ENCODE data around the gene KSR2. TPM values are rescaled to one million over a fixed set of nuclear protein-coding genes. Genes with fewer than 3 reads are reported as not detected.
"Not testable (repeated sequence)": the region's sequence is repeated elsewhere in the genome, so short reads cannot be mapped to it uniquely, and the experiment has no call there.

KSR2 gene
- total RNA-seq, 1 experiment from 2014 or later, result 2.0 TPM

GRCh38 chr12:117896009-117896408, 72.8 kb downstream of the KSR2 start:
- POLR2A ChIA-PET (ENCODE audit: unreplicated experiment), result no interaction called here

DNA sequence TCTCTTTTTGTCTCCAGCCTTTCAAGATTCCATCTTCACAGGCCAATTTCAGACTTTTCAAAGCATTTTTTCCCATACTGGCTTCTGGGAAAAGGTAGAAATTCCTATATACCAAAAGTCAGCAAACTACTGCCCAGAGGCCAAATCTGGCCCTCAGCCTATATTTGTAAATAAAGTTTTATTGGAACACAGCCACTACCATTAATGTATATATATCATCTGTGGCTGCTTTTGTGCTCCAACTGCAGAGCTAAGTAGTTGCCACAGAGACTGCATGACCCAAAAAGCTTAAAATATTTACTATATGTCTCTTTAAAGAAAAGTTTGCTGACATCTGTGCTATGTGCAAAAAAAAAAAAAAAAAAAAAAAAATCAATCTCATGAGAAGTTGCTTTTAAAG, 76.3 kb downstream of the KSR2 start:
- Histone ChIP-seq H3F3A (ENCODE audit: insufficient read depth, low read depth) (no peaks in the 10 kb centered on the region), H3K79me2 (ENCODE audit: low read depth) (no peaks in the 10 kb centered on the region), H3K9me3 (ENCODE audit: insufficient read depth, low read depth) (no peaks in the 10 kb centered on the region), H3K4me3 (no peak overlapping the region), H3K36me3 (ENCODE audit: low read depth) (no peaks in the 10 kb centered on the region), H3K27ac (no peak overlapping the region), H3K4me2 (no peak overlapping the region), H3K4me1 (replicated peaks; ENCODE audit: insufficient read depth) (no peaks in the 10 kb centered on the region), H3K9me2 (ENCODE audit: insufficient read depth) (no peaks in the 10 kb centered on the region), H4K20me1 (ENCODE audit: insufficient read depth) (no peaks in the 10 kb centered on the region), H2AFZ (no peak overlapping the region), H3K27me3 (ENCODE audit: insufficient read depth, low read depth) (no peaks in the 10 kb centered on the region)
- POLR2A ChIA-PET (ENCODE audit: unreplicated experiment), result no interaction called here
- no peak for TF ChIP-seq EZH2 (IDR thresholded peaks at IDR 0.05; ENCODE audit: low read depth)
- no peak for TF ChIP-seq CTCF (conservative IDR thresholded peaks at IDR 0.05)
- no peak for DNase-seq
- BruUV-seq (replicated peaks), result no TSS peak
- CTCF ChIA-PET, result no interaction called here
- intact Hi-C loops (cut with micrococcal nuclease; ENCODE audit: unreplicated experiment), result no loop called here

More at GRCh38 chr12:117896009-117896408, 72.8 kb downstream of the KSR2 start:
- Histone ChIP-seq H3K4me2 (no peak overlapping the region), H3K9me3 (ENCODE audit: insufficient read depth, low read depth) (no peaks in the 10 kb centered on the region), H4K20me1 (ENCODE audit: insufficient read depth) (no peaks in the 10 kb centered on the region), H3K27ac (no peak overlapping the region), H3F3A (ENCODE audit: insufficient read depth, low read depth) (no peaks in the 10 kb centered on the region), H3K27me3 (ENCODE audit: insufficient read depth, low read depth) (no peaks in the 10 kb centered on the region), H3K36me3 (ENCODE audit: low read depth) (no peaks in the 10 kb centered on the region), H3K4me3 (no peak overlapping the region), H2AFZ (no peak overlapping the region), H3K4me1 (replicated peaks; ENCODE audit: insufficient read depth) (no peaks in the 10 kb centered on the region), H3K79me2 (ENCODE audit: low read depth) (no peaks in the 10 kb centered on the region), H3K9me2 (ENCODE audit: insufficient read depth) (no peaks in the 10 kb centered on the region)
- TF ChIP-seq EZH2 (IDR thresholded peaks at IDR 0.05; ENCODE audit: low read depth), result no peak
- TF ChIP-seq CTCF (conservative IDR thresholded peaks at IDR 0.05), result no peak
- no peak for DNase-seq
- intact Hi-C loops (cut with micrococcal nuclease; ENCODE audit: unreplicated experiment), result no loop called here
- no TSS peak for BruUV-seq (replicated peaks)
- CTCF ChIA-PET, result no interaction called here

GRCh38 chr12:117891265-117891664, 77.5 kb downstream of the KSR2 start:
- H4K20me1 ChIP-seq (ENCODE audit: insufficient read depth); DNase-seq; BruUV-seq (replicated peaks); H3K27ac ChIP-seq; POLR2A ChIA-PET (ENCODE audit: unreplicated experiment); H2AFZ ChIP-seq; H3K4me2 ChIP-seq; intact Hi-C loops (cut with micrococcal nuclease; ENCODE audit: unreplicated experiment); H3K79me2 ChIP-seq (ENCODE audit: low read depth); H3K36me3 ChIP-seq (ENCODE audit: low read depth); H3K9me3 ChIP-seq (ENCODE audit: insufficient read depth, low read depth); H3K27me3 ChIP-seq (ENCODE audit: insufficient read depth, low read depth); CTCF ChIA-PET; H3K4me1 ChIP-seq (replicated peaks; ENCODE audit: insufficient read depth); H3K4me3 ChIP-seq; H3F3A ChIP-seq (ENCODE audit: insufficient read depth, low read depth); H3K9me2 ChIP-seq (ENCODE audit: insufficient read depth): not testable (repeated sequence)

DNA sequence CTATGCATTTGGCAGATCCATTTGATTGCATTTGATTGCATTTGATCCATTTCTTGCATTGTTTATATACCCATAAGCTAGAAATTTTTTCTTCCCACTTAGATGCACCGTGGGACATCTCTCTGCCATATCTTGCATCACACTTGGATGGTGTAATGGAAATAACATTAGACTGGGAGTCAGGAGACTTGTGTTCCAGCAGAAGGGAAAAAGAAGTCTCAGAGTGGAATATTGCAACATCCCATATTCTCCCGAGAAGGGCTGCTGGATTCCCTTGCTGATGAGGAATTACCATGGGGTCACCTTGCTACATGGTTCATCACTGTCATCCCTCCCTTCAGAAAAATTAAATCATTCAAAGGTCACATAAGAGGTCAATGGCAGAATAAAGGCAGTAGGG, 78.1 kb downstream of the KSR2 start:
- Histone ChIP-seq H3K4me2 (no peak overlapping the region), H2AFZ (no peak overlapping the region), H3K4me1 (replicated peaks; ENCODE audit: insufficient read depth) (no peaks in the 10 kb centered on the region), H3K36me3 (ENCODE audit: low read depth) (no peaks in the 10 kb centered on the region), H3F3A (ENCODE audit: insufficient read depth, low read depth) (no peaks in the 10 kb centered on the region), H3K9me3 (ENCODE audit: insufficient read depth, low read depth) (no peaks in the 10 kb centered on the region), H3K27me3 (ENCODE audit: insufficient read depth, low read depth) (no peaks in the 10 kb centered on the region), H3K79me2 (ENCODE audit: low read depth) (no peaks in the 10 kb centered on the region), H3K9me2 (ENCODE audit: insufficient read depth) (no peaks in the 10 kb centered on the region), H3K27ac (no peak overlapping the region), H4K20me1 (ENCODE audit: insufficient read depth) (no peaks in the 10 kb centered on the region), H3K4me3 (no peak overlapping the region)
- no TSS peak for BruUV-seq (replicated peaks)
- intact Hi-C loops (cut with micrococcal nuclease; ENCODE audit: unreplicated experiment), result no loop called here
- no peak for DNase-seq
- ChIA-PET POLR2A (ENCODE audit: unreplicated experiment) (no interaction called here), CTCF (no interaction called here)
- TF ChIP-seq EZH2 (IDR thresholded peaks at IDR 0.05; ENCODE audit: low read depth), result no peak
- no peak; the same call in 1 of the 2 replicates for TF ChIP-seq CTCF (conservative IDR thresholded peaks at IDR 0.05)
